B cell (primary cell): ENCODE results near the gene EIF3D.

Source experiments
- CTCF ChIP-seq: fragments of 200-600 bp; IDR thresholded peaks from one replicate; pipeline ENCODE4 v1.8.0; 2022; ENCODE audit warnings: antibody characterized with exemption, mild to moderate bottlenecking
- EZH2 ChIP-seq: IDR thresholded peaks from 2 replicates; pipeline ENCODE4 v1.6.1; 2012; ENCODE audit warnings: borderline replicate concordance, low read depth, mild to moderate bottlenecking, moderate library complexity, low read length; ENCODE audit not compliant: insufficient read depth, poor library complexity, severe bottlenecking

GRCh38 chr22:36493690-36494110 is 35.3 kb downstream of the EIF3D start:
- TF ChIP-seq CTCF (no peak), EZH2 (no peak)
